DMS 273 (cell line): ENCODE data around the gene CTNNBL1.

ENCODE experiments used
- DNase-seq: peaks from one replicate; lab custom pipeline; 2025; ENCODE audit not compliant: unreplicated experiment; lab: John Stamatoyannopoulos, UW

Gene CTNNBL1

GRCh38 chr20:37895166-37895565 is 201.3 kb downstream of the CTNNBL1 start:
- no peak for DNase-seq

- DNase-seq = peak; percentile 58
Observed at GRCh38 chr20:37896932-37897548, 203.2 kb downstream of the CTNNBL1 start.

GRCh38 chr20:37898233-37899104 is 204.6 kb downstream of the CTNNBL1 start:
- DNase-seq = no peak

- DNase-seq = no peak
Observed at GRCh38 chr20:37899105-37900045, 205.5 kb downstream of the CTNNBL1 start.

GRCh38 chr20:37901240-37901639 is 207.4 kb downstream of the CTNNBL1 start:
- DNase-seq = no peak

GRCh38 chr20:37901654-37902503 is 208.0 kb downstream of the CTNNBL1 start:
- peak; percentile 81 for DNase-seq

GRCh38 chr20:37902504-37903313 is 208.9 kb downstream of the CTNNBL1 start, which contains the start of gene VSTM2L:
Gene VSTM2L, plus strand, starts transcription at chr20:37903127. Its CDS starts 224 bp downstream, at chr20:37903351.
- DNase-seq = peak; percentile 69

GRCh38 chr20:37903317-37904007 is 209.6 kb downstream of the CTNNBL1 start:
- peak; percentile 69 for DNase-seq

GRCh38 chr20:37904008-37904642 is 210.3 kb downstream of the CTNNBL1 start:
- peak; percentile 32 for DNase-seq

GRCh38 chr20:37904845-37905373 is 211.1 kb downstream of the CTNNBL1 start:
- no peak for DNase-seq

GRCh38 chr20:37905671-37906613 is 212.1 kb downstream of the CTNNBL1 start:
- no peak for DNase-seq

- DNase-seq = peak; percentile 57
Observed at GRCh38 chr20:37907330-37907676, 213.5 kb downstream of the CTNNBL1 start.

GRCh38 chr20:37907677-37908401 is 214.0 kb downstream of the CTNNBL1 start:
- peak; percentile 84 for DNase-seq

GRCh38 chr20:37911261-37911660 is 217.4 kb downstream of the CTNNBL1 start:
- peak; percentile 48 for DNase-seq

- peak; percentile 92 for DNase-seq
Observed at GRCh38 chr20:37911838-37912281, 218.0 kb downstream of the CTNNBL1 start.

GRCh38 chr20:37912874-37913273 is 219.0 kb downstream of the CTNNBL1 start:
- no peak for DNase-seq
